Measurements from ENCODE around the gene RELN.
A peak's percentile ranks its signal among the peaks of the same experiment; 100 is the strongest.

RELN gene

DNA sequence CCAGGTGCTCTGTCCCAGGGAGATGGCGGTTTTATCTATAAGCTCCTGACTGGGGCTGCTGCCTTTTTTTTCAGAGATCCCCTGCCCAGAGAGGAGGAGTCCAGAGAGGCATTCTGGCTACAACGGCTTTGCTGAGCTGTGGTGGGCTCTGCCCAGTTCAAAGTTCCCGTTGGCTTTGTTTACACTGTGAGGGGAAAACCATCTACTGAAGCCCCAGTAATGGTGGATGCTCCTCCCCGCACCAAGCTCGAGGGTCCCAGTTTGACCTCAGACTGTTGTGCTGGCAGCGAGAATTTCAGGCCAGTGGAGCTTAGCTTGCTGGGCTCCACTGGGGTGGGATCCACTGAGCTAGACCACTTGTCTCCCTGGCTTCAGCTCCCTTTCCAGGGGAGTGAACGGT, 527.1 kb downstream of the RELN start:
- no peak for DNase-seq (ENCODE audit: extremely low spot score)
- POLR2A ChIA-PET: no interaction called here
- TF ChIP-seq FOXK2 (IDR thresholded peaks at IDR 0.05) (no peak), L3MBTL2 (conservative IDR thresholded peaks at IDR 0.05) (no peak), ARNT (IDR thresholded peaks at IDR 0.05) (no peak), CTBP1 (IDR thresholded peaks at IDR 0.05; ENCODE audit: borderline replicate concordance) (no peak), FOXM1 (IDR thresholded peaks at IDR 0.05; ENCODE audit: borderline replicate concordance) (no peak), NFRKB (IDR thresholded peaks at IDR 0.05) (no peak), ELF4 (IDR thresholded peaks at IDR 0.05) (no peak)
- CTCF ChIA-PET: no interaction called here

DNA sequence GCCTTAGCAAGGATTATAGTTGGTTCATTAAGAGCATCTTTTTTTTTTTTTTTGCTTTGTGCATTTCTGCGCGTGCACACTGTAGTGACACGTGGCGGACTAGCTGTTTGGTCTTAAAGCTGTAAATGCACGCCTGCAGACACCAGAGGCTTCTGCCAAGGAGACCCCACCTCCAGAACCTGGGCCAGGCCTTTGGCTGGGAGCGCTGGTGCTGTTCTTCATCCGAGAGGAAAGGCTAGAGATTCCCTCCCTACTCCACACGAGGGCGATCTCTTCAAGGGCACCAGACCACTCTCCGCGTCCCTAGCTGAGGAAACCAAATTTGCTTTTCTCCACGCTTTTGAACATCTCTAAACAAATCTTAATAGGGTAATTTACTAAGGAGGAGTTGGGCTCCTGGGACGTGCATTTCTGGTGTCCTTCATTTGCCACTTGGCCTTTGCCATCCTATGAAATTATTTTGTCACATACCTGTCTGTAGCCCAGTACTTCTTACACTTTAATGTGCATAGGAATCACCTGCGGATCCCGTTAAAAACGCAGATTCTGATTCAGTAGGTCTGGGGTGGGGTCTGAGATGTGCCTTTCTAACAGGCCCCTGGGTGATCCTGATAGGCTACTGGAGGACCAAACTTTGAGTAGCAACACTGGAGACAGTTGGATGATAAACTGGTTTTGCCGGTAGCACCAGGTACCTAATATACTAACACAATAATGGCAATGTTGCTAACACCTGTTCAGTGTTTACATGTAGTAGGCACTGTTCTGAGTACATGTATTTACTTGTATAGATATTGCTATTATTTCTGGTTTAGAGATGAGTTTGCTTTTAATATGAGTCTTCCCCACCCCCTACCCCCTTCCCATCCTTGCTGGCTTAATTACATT, 542.1 kb downstream of the RELN start:
- DNase-seq (ENCODE audit: extremely low spot score): peak; percentile 76
- CTCF ChIA-PET: interaction anchor here (0.6 to 0.7 kb wide), 4 partner anchors 43 to 1483 kb away, joined by 3 to 6 read pairs (median 4); no protein-coding TSS in a partner anchor
- POLR2A ChIA-PET: no interaction called here
- TF ChIP-seq, protein P1, sequence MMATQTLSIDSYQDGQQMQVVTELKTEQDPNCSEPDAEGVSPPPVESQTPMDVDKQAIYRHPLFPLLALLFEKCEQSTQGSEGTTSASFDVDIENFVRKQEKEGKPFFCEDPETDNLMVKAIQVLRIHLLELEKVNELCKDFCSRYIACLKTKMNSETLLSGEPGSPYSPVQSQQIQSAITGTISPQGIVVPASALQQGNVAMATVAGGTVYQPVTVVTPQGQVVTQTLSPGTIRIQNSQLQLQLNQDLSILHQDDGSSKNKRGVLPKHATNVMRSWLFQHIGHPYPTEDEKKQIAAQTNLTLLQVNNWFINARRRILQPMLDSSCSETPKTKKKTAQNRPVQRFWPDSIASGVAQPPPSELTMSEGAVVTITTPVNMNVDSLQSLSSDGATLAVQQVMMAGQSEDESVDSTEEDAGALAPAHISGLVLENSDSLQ (IDR thresholded peaks at IDR 0.05): no peak
- TF ChIP-seq ZNF384 (IDR thresholded peaks at IDR 0.05): peak; percentile 38; the same call in 1 of the 2 replicates
- no peak for TF ChIP-seq LEF1 (IDR thresholded peaks at IDR 0.05; ENCODE audit: borderline replicate concordance)

DNA sequence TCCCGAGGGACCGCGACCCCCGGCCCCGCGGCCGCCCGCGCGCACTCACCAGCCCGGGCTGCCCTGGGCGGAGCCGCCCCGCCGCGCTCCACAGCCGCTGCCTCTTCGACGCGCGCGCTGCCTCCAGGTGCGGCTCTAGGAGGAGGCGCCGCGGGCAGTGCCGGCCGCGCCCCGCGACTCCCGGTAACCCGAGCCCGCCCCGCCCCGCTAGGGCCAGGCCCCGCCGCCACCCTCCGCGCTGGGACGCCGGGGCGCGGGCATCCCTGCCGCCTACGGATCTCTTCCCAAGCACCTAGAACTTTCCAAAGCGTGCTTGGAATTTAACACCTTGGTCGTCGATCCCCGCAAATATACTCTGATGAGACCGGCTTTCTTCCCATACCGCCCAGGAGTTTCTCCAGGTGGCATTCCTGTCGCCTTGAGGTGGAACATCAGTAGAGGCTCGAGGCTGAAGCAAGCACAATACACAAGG, 543.4 kb downstream of the RELN start, which contains the start of gene SLC26A5:
Gene SLC26A5 (minus strand): TSS at position 159 of the 472 bp plus-strand sequence. CDS start 24,693 bp downstream, outside the sequence.
- CTCF ChIA-PET: no interaction called here
- POLR2A ChIA-PET: no interaction called here
- TF ChIP-seq ARNT (IDR thresholded peaks at IDR 0.05): no peak
- no peak for TF ChIP-seq TARDBP (IDR thresholded peaks at IDR 0.05)
- TF ChIP-seq, protein P1 (IDR thresholded peaks at IDR 0.05): no peak
- TF ChIP-seq LEF1 (IDR thresholded peaks at IDR 0.05; ENCODE audit: borderline replicate concordance): no peak
- TF ChIP-seq NFRKB (IDR thresholded peaks at IDR 0.05): no peak
- TF ChIP-seq ELF4 (IDR thresholded peaks at IDR 0.05): no peak
- no peak for TF ChIP-seq FOXA1 (IDR thresholded peaks at IDR 0.05)
- no peak for TF ChIP-seq CTBP1 (IDR thresholded peaks at IDR 0.05; ENCODE audit: borderline replicate concordance)
- DNase-seq (ENCODE audit: extremely low spot score): peak; percentile 34

DNA sequence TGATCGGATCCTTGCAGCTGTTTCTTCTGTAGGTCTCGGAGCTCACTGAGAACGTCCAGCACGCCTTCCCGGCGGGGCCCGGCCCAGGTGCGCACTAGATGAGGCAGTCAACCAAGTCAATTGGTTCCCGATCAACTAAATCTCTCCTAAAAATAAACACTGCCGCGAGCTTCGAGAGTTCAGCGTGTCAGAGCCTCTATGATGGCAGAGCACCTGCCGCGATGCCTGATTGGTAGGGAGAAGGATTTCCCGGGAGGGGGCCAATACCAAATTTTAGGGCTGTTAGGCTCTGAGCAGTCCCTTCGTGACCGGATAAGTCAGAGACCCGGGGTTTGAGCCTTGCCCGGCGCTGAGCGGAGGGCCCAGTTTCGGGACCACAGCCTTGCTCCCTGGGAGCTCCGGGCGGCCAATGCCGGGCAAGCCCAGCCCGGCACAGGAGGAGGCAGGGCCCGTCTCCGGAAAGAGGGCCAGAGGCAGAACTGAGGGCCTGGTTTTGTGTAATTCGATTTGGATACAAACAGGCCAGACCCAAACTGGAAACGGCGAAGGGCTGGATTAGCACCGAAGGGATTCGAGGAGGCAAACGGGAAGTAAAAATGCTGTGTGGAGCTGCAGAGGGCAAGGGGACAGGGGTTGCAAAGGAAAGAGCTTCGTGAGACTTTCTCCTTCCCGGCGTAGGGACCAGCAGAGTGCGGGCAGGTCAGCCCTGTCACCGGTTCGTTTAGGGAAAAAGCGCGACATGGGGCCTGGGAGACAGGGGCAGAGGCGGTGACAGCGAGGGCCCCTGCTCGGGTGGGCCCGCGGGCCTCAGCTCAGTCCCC, 544.0 kb downstream of the RELN start:
- POLR2A ChIA-PET: no interaction called here
- no peak for DNase-seq (ENCODE audit: extremely low spot score)

DNA sequence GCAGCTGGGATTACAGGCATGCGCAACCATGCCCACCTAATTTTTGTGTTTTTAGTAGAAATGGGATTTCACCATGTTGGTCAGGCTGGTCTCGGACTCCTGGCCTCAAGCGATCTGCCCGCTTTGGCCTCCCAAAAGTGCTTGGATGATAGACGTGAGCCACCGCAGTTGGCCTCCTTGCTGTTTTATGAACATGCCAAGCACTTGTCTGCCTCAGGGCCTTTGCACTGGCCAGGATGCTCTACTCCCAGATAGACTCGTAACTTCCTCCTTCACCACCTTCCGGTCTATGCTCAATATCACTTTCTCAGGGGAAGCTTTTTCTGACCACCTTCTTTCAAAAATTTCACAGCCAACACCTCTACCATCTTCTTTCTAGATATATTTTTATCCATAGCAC, 549.8 kb downstream of the RELN start:
- no peak for DNase-seq (ENCODE audit: extremely low spot score)
- POLR2A ChIA-PET: no interaction called here
- TF ChIP-seq FOXK2 (IDR thresholded peaks at IDR 0.05): no peak
- TF ChIP-seq HDGF (IDR thresholded peaks at IDR 0.05; ENCODE audit: borderline replicate concordance): no peak
- CTCF ChIA-PET: no interaction called here

More for the DNA sequence above, 544.0 kb downstream of the RELN start:
- CTCF ChIA-PET: no interaction called here
- TF ChIP-seq FOXK2 (IDR thresholded peaks at IDR 0.05) (no peak), FOXM1 (IDR thresholded peaks at IDR 0.05; ENCODE audit: borderline replicate concordance) (no peak), CTBP1 (IDR thresholded peaks at IDR 0.05; ENCODE audit: borderline replicate concordance) (no peak), FOXA1 (IDR thresholded peaks at IDR 0.05) (no peak), ARNT (IDR thresholded peaks at IDR 0.05) (no peak), SP1 (IDR thresholded peaks at IDR 0.05) (no peak), L3MBTL2 (conservative IDR thresholded peaks at IDR 0.05) (no peak), TARDBP (IDR thresholded peaks at IDR 0.05) (no peak), BHLHE40 (IDR thresholded peaks at IDR 0.05; ENCODE audit: borderline replicate concordance) (no peak), LEF1 (IDR thresholded peaks at IDR 0.05; ENCODE audit: borderline replicate concordance) (no peak), SUZ12 (IDR thresholded peaks at IDR 0.05) (no peak), ZNF384 (IDR thresholded peaks at IDR 0.05) (no peak), NFRKB (IDR thresholded peaks at IDR 0.05) (no peak), ELF4 (IDR thresholded peaks at IDR 0.05) (no peak)
- TF ChIP-seq, protein P1 (IDR thresholded peaks at IDR 0.05): no peak

DNA sequence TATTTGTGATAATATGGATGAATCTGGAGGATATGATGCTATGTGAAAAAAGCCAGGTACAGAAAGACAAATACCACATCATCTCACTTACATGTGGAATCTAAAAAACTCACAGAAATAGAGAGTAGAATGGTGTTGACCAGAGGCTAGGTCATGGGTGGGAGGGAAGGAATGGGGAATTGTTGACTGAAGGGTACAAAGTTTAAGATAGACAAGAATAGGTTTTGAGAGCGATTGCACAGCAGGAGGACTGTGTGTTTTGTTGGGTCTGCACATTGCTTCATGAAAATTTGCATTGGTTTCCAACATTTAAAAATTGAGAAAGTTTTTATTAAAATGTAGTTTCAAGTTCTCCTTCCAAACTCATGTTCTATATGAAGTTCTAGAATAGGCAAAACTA, 551.8 kb downstream of the RELN start:
- CTCF ChIA-PET: no interaction called here
- no peak for TF ChIP-seq SUZ12 (IDR thresholded peaks at IDR 0.05)
- no peak for TF ChIP-seq FOXM1 (IDR thresholded peaks at IDR 0.05; ENCODE audit: borderline replicate concordance)
- no peak for TF ChIP-seq ZNF384 (IDR thresholded peaks at IDR 0.05)
- no peak for TF ChIP-seq L3MBTL2 (conservative IDR thresholded peaks at IDR 0.05)
- no peak for TF ChIP-seq BHLHE40 (IDR thresholded peaks at IDR 0.05; ENCODE audit: borderline replicate concordance)
- TF ChIP-seq LEF1 (IDR thresholded peaks at IDR 0.05; ENCODE audit: borderline replicate concordance): no peak
- no peak for TF ChIP-seq HDGF (IDR thresholded peaks at IDR 0.05; ENCODE audit: borderline replicate concordance)
- TF ChIP-seq, protein P1 (IDR thresholded peaks at IDR 0.05): no peak
- no peak for TF ChIP-seq NFRKB (IDR thresholded peaks at IDR 0.05)
- no peak for DNase-seq (ENCODE audit: extremely low spot score)
- POLR2A ChIA-PET: no interaction called here

Data from HEK293T (cell line).